Pons (tissue), 1 donor: ENCODE measurements around the gene PTPRN2.

Experiments used
- DNase-seq: peaks from one replicate; pipeline ENCODE4 v3.0.0-alpha.2; 2016; ENCODE audit warnings: low spot score

Gene PTPRN2

DNA sequence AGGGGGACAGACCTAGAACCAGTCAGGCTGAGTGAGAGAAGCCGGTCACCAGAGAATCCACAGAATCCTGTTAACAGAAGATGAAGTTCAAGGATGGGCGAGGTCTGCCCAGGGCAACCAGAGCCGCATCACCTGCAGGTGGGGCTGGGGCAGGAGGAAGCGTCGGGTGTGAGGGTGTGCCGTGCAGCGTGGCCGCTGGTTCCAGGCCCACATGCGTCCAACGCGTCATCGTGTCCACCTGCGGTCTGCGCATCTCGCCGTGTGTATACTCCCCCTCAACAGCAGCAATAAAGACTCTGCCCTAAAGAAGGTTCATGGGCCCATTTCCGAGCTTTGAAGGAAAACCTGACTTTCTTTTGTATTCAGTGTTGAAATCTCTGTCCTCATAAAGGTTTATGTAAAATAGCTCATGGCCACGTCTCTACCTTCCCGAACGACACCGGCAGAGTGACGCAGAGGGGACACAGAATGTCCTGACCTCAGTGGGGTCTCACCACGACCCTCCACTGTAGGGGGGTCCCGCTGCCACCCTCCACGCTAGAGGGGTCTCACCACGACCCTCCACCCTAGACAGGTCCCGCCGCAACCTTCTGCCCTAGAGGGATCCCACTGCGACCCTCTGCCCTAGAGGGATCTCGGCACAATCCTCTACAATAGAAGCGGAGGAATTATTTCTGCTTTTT lies 446.9 kb downstream of the PTPRN2 start:
- DNase-seq: no peak

DNA sequence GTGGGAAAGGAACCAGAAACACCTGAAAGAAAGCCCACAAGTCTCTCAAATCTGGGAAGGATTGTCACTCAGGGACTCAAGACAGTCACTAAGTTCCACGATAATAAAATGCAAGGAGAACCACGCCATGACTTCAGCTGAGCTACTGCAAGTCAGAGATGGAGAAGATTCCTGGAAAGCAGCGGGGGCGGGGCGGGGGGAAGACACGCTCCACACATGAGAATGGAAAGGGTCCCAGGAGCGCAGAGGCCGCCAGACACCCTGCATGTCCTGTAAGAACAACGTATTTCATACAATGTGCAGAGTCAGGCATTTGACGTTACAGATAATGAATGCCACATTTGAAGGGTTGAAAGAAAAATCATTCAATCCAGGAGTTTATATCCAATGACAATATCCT lies 448.1 kb downstream of the PTPRN2 start:
- DNase-seq: no peak

DNA sequence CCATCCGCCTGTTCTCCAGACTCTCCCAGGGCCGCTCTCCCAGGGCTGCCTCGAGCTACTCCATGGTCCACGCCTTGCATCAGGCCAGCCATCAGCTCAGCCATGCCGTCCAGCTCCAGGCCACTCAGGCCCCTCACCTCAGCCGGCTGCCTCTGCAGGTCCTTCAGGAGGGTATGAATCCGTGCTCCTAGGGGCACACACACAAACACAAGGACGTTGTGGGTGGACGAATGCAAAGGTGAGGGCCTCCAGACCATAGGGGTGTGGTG lies 449.4 kb downstream of the PTPRN2 start:
- no peak for DNase-seq

DNA sequence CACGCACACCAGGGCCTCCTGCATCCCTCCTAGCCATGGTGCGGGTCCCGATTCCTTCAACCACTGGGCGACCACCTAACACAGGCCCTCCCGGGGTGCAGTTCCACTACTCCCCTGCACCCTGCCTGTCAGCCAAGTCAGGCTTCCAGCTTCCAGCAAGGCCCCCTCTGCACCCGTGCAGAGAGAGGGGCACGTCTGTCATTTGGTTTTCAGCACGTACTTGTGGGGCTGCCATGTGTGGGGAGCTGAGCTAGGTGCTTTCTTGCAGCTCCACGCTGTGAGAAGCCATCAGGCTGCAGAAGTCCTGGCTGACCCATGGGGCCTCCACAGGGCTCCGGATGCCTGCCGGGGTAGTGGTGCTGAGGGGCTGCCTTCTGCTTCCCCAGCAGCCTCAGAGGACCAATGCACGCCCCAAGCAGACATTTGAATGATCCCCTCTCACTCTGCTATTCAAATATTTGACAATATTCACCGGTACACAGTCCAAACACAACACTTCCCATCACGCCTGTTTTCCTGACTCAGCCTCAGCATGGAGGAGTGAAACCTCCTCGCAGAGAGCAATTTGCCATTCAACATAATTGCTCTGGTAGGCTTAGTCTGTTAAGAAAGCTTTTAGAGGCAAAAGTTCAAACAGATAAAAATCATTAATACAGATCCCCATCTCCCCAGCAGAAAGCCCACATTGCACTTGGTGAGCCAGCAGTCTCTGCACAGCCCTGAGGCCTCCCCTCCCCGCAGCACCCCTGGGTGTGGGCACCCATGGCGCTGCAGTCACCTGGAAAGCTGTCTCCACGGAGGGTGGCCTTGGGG lies 449.9 kb downstream of the PTPRN2 start:
- DNase-seq: no peak

DNA sequence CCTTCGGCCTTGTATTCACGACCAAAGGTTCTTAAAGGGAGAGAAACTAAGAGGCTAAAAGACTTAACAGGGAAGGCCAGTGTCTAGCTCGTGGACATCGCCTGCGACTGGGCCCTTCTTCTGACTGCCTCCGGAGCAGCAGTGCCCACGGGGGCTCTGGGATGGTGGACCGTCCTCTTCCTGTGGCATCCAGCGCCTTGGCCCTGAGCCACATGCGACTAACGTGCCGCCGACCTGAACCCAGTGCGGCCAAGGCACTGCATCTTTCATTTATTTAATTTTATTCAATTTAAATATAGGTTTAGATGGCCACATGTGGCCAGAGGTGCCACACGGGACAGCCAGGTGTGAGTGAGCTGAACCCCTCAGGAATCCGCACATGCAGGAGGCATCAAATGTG lies 451.7 kb downstream of the PTPRN2 start:
- no peak for DNase-seq

DNA sequence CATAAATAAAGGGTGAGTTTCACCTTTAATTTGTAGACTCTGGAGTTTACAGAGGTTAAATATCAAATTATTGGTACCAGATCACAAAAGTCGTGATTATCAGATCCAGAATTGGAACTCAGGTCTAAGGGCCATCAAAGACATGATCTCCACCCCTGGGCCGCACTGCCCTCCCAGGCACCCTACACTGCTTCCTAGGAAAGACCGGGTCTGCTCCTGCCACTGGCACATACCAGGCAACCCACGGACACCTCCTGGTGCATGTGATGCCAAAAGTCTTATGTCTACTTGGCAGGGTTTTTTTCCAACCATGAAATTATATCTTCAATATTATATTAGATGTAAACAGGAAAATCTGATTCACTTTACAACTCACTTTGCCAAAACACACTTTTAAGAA lies 452.8 kb downstream of the PTPRN2 start:
- no peak for DNase-seq

DNA sequence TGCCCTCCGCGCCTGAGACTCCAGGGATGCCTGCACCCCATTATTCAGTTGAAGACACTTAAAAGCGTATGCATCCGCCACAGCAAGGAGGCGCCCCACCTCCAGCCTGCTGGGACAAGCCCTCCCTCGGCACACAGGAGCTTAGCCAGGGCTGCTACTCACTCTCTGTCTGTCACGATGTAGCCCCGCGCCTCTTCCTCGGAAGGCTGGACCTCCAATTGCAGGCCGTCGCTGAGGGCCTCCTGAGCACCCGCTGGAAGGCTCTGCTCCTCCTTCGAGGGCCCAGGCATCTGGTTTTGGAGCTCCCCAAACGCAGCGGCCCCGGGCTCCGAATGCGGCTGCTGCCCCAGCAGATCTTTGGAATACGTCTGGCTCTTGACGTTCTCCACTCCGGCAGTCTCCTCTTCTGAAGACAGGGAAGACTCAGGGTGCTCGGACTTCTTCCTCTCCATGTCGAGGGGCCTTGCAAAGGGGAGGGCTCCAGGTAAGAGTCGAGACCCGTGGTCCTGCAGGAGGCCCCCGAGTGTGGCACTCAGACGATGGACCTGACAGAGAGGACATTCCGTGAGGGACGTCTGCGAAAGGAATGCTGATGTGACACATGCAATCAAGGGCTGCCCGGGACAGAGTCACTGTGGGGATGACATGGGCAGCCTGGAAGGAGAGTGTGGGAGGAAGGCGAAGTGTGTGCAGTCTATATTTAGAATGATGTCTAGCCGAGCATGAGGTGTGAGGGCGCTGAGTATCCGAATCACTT lies 453.9 kb downstream of the PTPRN2 start:
- DNase-seq: no peak

DNA sequence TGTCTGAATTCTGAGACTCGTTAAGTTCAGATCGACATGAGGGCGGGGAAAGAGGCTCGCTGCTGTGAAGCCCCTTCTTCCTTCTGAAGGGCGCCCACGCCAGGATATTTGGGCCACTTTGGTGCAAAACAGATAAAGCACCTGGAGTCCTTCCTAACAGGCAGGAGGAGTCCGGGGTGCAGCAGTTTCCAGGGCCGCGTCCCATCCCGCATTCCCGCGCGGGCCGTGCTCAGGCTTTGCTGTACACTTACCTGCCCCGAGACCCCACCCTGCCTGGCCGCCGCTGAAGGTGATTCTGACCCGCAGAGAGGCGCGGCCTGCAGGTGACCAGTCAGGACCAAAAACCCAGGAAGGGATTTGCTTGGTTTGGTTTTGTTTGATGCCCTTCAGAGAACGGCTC lies 454.6 kb downstream of the PTPRN2 start:
- DNase-seq: no peak

DNA sequence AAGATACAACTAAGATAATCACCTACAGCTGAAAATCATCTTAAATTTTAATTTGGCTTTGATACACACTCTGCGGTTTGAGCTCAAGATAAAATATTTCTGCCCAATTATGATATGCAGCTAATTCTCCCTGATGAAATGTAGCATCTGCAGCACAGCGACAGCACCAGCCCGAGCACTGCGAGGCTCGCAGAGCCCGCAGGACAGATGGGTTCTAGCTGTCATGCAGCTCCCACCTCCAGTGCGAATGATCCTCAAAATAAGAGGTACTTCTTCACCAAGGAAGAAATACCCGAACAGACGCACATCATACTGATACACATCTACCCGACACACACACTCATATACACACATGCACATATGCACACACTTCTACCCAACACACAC lies 457.6 kb downstream of the PTPRN2 start:
- DNase-seq: no peak

DNA sequence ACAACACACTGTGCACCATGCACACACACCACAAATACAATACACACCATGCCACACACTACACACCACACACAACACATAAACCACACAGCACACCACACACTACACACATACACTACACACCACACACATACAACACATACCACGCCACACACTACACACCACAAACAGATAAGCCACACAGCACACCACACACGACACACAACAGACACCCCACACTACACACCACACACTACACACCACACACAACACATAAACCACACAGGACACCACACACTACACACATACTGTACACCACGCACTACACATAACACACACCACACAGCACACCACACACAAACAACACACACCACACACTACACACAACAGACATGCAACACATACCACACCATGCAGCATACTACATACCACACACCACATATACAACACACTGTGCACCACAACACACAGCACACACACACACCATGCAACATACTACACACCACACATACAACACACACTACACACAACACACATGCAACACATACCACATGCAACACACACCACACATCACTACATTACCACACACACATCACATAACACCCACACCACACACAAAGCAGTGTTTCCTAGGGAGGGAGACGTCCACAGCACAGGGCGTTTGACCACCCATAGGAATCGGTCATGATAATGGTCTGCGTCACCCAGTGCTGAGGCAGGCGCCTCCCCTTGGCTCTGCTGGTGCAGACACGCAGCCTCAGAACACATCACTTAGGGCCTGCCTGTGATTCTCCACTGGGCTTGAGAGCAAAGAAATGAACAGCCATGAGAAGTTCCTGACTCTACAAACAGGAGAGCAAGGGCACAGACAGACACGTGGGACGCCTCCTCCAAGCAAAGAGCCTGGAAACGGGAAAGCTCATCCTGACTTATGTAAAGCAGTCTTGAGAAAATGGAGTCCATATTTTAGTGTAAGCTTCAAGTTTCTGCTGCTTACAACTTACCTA lies 458.3 kb downstream of the PTPRN2 start:
- DNase-seq: no peak

DNA sequence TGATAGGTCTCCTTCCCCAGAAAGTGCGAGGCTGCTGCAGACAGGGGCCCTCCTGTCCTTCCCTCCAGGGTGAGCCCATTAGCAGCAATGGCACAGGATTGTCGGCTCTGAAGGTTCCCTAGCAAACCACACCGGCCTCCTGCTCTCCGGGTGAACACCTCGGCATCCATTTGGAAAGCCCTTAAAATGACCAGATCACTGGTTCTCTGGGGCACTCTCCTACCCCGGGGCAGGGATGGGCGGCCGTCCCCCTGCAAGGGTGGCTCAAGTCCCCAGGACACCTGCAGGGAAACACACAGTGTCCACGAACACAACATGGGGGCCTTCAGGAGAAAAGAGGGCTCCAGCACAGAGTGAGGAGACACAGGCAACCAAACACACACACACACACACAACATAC lies 459.1 kb downstream of the PTPRN2 start:
- no peak for DNase-seq

DNA sequence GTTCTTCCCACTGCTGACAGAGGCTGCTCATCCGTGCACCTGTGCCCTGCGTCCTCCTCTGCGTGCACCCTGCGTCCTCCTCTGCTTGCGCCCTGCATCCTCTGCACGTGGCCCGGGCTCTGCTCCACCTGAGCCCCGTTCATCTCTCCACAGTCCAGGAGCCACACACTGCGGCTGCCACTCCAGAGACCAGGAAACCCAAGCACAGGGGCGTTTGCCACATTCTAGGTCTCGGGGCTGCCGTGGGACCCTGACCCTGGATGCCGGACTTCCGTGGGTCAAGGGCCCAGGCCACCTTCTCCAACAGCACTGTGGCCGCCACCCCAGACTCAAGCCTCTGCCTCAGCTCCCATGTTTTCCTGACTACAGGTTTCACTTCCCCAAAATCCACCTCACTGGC lies 460.4 kb downstream of the PTPRN2 start:
- no peak for DNase-seq

DNA sequence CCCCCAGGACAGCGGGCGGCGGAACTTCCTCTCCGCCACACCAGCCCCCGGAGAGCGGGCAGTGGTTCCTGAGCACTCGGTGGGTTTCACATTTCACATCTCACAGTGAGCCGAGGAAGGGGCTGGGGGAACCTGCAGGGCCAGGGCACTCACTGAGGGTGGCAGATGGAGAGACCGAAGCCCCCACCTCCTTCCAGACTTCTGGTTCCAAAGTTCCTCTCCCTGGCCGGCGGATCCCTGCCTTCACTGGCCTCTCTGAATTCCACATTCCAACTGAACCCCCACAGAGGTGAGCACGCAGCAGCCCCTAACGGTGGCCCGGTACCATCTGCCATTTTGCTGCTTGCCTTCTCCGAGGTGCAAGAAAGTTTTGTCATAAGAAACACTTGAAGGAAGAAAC lies 461.0 kb downstream of the PTPRN2 start:
- DNase-seq: no peak

DNA sequence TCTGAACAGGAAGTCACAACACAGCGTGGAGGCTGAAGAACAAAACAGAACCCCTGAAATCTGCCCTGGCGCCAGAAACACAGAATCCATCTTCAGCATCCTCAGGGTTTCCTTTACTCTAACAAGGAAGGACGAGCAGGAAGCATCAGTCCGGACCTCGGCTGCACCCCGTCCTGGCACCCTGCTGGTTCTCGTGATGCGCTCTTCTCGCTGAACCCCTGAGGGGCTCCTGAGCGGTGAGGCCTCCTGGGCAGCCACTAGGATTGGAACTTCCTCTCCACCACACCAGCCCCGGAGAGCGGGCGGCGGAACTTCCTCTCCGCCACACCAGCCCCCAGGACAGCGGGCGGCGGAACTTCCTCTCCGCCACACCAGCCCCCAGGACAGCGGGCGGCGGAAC lies 461.9 kb downstream of the PTPRN2 start:
- no peak for DNase-seq

DNA sequence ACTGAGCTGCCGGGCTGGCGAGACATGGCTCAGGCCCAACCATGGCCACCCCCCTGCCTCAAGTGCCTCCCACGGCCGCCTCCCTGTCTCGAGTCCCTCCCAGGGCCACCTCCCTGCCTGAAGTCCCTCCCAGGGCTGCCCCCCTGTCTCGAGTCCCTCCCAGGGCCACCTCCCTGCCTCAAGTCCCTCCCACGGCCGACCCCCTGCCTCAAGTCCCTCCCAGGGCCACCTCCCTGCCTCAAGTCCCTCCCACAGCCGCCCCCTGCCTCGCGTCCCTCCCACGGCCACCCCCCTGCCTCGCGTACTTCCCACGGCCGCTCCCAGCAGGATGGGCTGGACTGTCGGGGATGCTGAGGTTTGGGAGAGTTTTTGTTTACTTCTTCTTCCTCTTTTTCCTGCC lies 462.5 kb downstream of the PTPRN2 start:
- no peak for DNase-seq

DNA sequence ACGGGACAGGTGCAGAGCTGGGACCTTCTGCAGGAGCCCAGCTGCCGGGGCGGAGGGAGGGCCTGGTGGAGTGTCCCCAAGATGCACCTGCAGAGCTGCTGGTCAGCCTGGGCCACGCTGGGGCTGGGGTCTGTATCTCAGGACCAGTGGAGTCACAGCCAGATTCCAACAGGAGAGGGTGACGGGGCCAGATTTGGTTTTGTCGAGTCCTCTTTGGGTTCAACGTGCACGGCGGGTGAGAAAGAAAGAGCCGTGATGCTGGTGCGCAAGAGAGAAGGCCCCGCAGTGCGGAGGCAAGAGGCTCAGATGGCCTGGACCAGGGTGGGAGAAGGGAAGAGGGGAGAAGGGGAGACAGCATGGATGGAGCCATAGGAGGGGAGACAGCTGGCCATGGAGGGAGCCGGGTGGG lies 462.9 kb downstream of the PTPRN2 start:
- no peak for DNase-seq

DNA sequence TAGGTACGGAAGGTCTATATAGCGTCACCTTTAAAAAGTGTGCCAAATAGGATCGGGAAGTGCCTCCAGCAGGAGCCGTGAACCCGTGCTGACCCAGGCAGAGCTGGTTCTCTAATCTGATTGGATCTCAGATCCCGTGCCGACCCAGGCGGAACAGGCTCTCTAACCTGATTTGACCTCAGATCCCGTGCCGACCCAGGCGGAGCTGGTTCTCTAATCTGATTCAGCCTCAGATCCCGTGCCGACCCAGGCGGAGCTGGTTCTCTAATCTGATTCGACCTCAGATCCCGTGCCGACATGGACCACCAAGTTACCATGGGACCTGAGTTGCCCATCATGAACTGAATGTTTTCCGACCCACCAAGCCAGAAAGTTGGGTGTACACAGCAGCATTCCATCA lies 463.9 kb downstream of the PTPRN2 start:
- DNase-seq: no peak

DNA sequence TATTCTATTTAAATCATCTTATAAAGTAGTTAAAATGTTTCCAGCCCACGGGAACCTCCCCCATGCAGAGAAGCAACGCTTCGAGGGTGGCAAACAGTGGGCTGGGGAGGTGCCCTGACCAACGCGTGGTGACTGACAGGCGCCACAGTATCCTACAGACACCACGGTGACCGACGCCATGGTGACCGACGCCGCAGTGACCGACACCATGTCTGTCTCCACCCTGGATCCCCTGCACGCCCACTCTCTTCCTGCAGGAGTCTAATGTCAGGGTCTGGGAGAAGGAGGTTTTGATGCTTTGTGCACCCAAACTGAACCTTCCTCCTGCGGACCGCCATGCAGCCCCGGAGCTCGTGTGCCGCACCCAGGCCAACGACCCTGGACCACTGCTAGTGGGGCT lies 464.4 kb downstream of the PTPRN2 start:
- DNase-seq: no peak

DNA sequence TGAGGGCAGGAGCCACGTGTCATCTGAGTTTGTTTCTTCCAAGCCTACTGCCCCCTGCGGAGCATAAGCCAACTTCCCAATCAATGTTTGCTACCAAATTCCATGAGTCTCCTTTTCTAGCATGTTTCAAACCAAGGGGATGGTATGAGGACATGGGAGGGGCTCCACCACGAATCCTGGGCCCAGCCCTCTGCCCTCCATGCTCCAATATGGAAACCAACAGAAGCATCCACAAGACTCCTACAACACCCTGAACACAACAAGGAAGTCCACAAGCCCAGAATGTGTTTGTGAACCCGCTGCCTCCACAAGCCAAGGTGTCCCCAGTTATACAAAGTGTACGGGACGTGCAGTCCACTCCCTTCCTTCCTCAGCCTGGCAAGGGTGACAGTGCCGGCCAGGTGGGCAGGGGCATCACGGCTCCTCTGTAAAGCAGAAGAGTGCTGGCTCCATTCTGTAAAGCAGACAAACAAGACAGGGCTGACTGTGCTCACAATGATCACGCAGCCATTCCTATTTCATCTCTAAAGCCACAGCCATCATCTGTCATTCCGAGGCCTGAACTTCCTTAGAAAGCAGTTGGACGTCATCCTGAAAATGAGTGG lies 466.1 kb downstream of the PTPRN2 start:
- DNase-seq: no peak

DNA sequence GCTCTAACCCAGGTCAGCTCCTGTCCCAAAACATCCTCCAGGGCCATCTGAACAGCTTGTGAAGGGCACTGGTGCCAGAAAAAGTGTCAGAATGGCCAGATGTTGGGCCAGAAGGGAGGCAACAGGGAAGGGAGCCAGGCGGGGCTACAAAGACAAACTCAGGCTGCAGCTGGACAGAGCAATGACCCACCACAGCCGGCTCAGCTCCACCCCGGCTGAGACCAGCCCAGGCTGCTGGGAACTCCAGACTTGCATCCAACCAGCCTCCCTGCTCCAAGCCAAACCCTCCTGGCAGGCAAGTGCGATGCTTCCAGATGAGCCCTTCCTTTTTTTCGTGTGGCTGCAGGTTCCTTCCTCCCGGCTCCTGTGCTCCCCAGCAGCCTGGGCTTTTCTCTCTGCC lies 466.9 kb downstream of the PTPRN2 start:
- peak; percentile 6 for DNase-seq

DNA sequence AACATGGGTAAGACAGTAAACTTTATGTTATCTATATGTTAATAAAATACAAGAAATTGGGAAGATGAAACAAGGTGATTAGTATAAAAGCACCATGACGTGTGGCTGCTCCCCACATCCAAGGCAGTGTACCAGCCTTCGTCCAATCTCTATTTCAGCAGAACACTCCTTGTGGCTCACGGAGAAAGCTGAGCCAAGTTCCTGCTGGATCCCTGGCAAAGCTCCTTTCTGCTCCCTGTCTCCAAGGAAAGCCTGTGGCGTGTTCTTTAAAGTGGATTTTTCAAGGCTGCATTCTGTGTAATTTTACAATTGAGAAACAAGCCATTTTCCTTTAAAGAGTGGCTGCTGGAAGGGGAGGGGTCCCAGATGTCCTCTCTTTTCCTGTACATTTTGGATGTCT lies 467.3 kb downstream of the PTPRN2 start:
- peak; percentile 8 for DNase-seq
